HepG2 (cell line): ENCODE data around the gene ATXN2.

Experiments
- CTCF ChIP-seq: sonication (generic); formaldehyde crosslinking; IDR thresholded peaks from 2 replicates; pipeline ENCODE4 v1.5.0; 2020; ENCODE audit warnings: mild to moderate bottlenecking, missing genetic modification reagents, moderate library complexity
- HMG20A ChIP-seq: IDR thresholded peaks from 2 replicates; pipeline ENCODE4 v1.6.1; 2016; ENCODE audit warnings: borderline replicate concordance
- ZNF362 ChIP-seq: sonication (generic); formaldehyde crosslinking; IDR thresholded peaks from 2 replicates; pipeline ENCODE4 v1.4.0; 2020; ENCODE audit warnings: missing genetic modification reagents, mild to moderate bottlenecking, borderline replicate concordance

GRCh38 chr12:111529424-111530368 lies 69.4 kb downstream of the ATXN2 start:
- TF ChIP-seq HMG20A (no peak), ZNF362 (CRISPR knock-in tag) (no peak), CTCF (peak; percentile 77)
